Astrocyte of the spinal cord (primary cell): ENCODE results near the gene CDKN1A.

Source experiments
- DNase-seq: peaks from one replicate; pipeline ENCODE4 v3.0.0; 2011; ENCODE audit warnings: low read depth, low spot score
- H3K4me3 ChIP-seq: 2 replicates; pipeline ENCODE4 v1.5.1; 2011; ENCODE audit warnings: low read depth, mild to moderate bottlenecking, low read length, moderate library complexity
- in situ Hi-C: cut with HindIII; loops from 2 replicates; pipeline ENCODE4 v1.10.0; 2017; ENCODE audit warnings: low sequenced_read_pairs
- TF ChIP-seq, protein P1 (sequence below): IDR thresholded peaks from 2 replicates; pipeline ENCODE4 v1.5.1; 2012; ENCODE audit warnings: low read depth, mild to moderate bottlenecking, low read length, inconsistent platforms

Gene CDKN1A

DNA sequence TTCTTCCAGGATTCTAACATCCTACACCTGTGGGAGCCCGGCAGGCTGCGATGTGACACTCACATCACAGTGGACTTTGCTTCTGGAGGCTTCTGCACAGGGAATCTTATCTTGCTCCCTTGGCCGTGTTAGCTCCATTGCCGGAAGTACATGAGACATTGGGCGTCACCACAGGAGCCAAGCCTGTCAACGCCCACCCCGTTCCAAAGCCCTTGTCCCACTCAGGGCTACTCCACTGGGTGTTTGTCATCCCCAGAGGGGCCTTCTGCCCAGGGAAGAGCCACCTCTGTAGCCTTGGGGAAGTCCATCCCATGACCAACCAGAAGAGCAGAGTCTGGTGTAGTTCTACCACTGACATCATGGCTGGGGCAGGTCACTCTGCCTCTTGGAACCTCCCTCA, 20.8 kb downstream of the CDKN1A start:
- no peak for DNase-seq
- in situ Hi-C loops, result no loop called here
- no peak overlapping the region for H3K4me3 ChIP-seq
- TF ChIP-seq, protein P1, sequence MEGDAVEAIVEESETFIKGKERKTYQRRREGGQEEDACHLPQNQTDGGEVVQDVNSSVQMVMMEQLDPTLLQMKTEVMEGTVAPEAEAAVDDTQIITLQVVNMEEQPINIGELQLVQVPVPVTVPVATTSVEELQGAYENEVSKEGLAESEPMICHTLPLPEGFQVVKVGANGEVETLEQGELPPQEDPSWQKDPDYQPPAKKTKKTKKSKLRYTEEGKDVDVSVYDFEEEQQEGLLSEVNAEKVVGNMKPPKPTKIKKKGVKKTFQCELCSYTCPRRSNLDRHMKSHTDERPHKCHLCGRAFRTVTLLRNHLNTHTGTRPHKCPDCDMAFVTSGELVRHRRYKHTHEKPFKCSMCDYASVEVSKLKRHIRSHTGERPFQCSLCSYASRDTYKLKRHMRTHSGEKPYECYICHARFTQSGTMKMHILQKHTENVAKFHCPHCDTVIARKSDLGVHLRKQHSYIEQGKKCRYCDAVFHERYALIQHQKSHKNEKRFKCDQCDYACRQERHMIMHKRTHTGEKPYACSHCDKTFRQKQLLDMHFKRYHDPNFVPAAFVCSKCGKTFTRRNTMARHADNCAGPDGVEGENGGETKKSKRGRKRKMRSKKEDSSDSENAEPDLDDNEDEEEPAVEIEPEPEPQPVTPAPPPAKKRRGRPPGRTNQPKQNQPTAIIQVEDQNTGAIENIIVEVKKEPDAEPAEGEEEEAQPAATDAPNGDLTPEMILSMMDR, result no peak

GRCh38 chr6:36700071-36700812, 21.7 kb downstream of the CDKN1A start:
- in situ Hi-C loops, result no loop called here
- no peak overlapping the region for H3K4me3 ChIP-seq
- no peak for DNase-seq
- TF ChIP-seq, protein P1, result no peak

- in situ Hi-C loops, result no loop called here
- no peak overlapping the region for H3K4me3 ChIP-seq
- TF ChIP-seq, protein P1, result no peak
- no peak for DNase-seq
Observed at GRCh38 chr6:36700831-36701230, 22.3 kb downstream of the CDKN1A start.

DNA sequence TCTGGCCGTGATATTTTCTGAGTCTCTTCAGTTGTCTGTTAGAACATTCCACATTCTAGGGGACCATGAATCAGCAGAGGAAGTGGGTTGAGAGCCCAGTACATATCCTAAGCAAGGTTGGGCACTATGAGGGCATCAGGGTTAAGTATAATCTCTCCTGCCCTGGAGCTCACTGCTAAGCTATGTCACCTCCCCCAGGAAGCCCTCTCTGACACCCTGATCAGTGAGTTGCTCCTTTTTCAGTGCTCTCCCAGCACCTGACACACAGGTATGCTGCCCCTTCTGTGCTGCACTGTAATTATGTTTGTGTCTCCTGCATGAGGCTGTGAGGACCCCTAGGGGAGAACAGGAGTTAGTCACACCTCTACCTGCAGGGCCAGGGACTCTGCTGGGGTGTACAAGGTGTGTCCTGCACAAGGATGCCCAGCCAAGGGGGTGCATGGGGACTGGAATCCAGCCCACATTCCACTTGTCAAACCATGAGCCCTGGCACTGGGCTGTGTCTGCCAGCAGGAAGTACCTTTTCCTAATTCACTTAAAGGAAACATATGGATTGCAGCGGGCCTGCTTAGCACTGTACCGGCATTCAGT, 23.0 kb downstream of the CDKN1A start:
- TF ChIP-seq, protein P1, result no peak
- no peak for DNase-seq
- in situ Hi-C loops, result no loop called here
- H3K4me3 ChIP-seq, result no peak overlapping the region

GRCh38 chr6:36702656-36703055, 24.1 kb downstream of the CDKN1A start:
- no peak for DNase-seq
- no peak overlapping the region for H3K4me3 ChIP-seq
- in situ Hi-C loops, result no loop called here
- TF ChIP-seq, protein P1, result no peak

- H3K4me3 ChIP-seq, result no peak overlapping the region
- in situ Hi-C loops, result no loop called here
- DNase-seq, result no peak
- TF ChIP-seq, protein P1, result no peak
Observed at GRCh38 chr6:36703081-36703606, 24.6 kb downstream of the CDKN1A start.
